LNCAP (cell line): ENCODE data around the gene FOXO1.

ENCODE experiments used
- CTCF ChIP-seq: fragments of 450-650 bp; IDR thresholded peaks from 2 replicates; pipeline ENCODE4 v1.5.1; 2017; ENCODE audit warnings: mild to moderate bottlenecking

FOXO1 gene

GRCh38 chr13:40580566-40581276 lies 85.7 kb downstream of the FOXO1 start:
- TF ChIP-seq CTCF = no peak

- TF ChIP-seq CTCF = no peak
Observed at GRCh38 chr13:40579535-40579934, 86.9 kb downstream of the FOXO1 start.

GRCh38 chr13:40578055-40578454 lies 88.4 kb downstream of the FOXO1 start:
- TF ChIP-seq CTCF = no peak

- TF ChIP-seq CTCF = no peak
Observed at GRCh38 chr13:40576369-40576768, 90.1 kb downstream of the FOXO1 start.

- no peak for TF ChIP-seq CTCF
Observed at GRCh38 chr13:40572961-40573360, 93.5 kb downstream of the FOXO1 start.

GRCh38 chr13:40571338-40571963 lies 95.0 kb downstream of the FOXO1 start:
- no peak for TF ChIP-seq CTCF

- TF ChIP-seq CTCF = no peak
Observed at GRCh38 chr13:40570930-40571329, 95.5 kb downstream of the FOXO1 start.
